Uterus (tissue), 2 donors: ENCODE measurements around the gene GPR150.

Source experiments
- CTCF ChIP-seq, 4 experiments: fragments of 200-600 bp in 2 of 4; fragments of 450-650 bp in 2 of 4; sonication (generic) in 2 of 4; IDR thresholded peaks; one replicate each; pipeline ENCODE4 v1.5.1; 2016 to 2019; ENCODE audit warnings: antibody characterized with exemption in 4 of 4, mild to moderate bottlenecking in 2 of 4, moderate library complexity in 1 of 4
- POLR2A ChIP-seq, 2 donors: fragments of 450-650 bp; IDR thresholded peaks; one replicate each; pipeline ENCODE4 v1.6.1; 2016; ENCODE audit warnings: antibody characterized with exemption in 2 of 2, mild to moderate bottlenecking in 1 of 2, moderate library complexity in 1 of 2

GRCh38 chr5:95660060-95660459 is 40.2 kb downstream of the GPR150 start:
- TF ChIP-seq CTCF (IDR thresholded peaks at IDR 0.05) (no peak), POLR2A (IDR thresholded peaks at IDR 0.05) (no peak)
